Spinal cord (tissue), 10 donors: ENCODE data around the gene LCP2. TPM values are rescaled to one million over a fixed set of nuclear protein-coding genes. Genes with fewer than 3 reads are reported as not detected.

Experiments used
- DNase-seq, 6 donors: peaks; one replicate each; pipeline versions ENCODE4 v3.0.0 to v3.0.0-alpha.2; 2013 to 2015; ENCODE audit warnings: low spot score in 6 of 6, low read depth in 4 of 6
- H3K27ac ChIP-seq: one replicate; pipeline ENCODE4 v1.5.1; 2013; ENCODE audit warnings: low read depth, low read length, control low read depth
- H3K27me3 ChIP-seq: one replicate; pipeline ENCODE4 v1.6.1; 2013; ENCODE audit warnings: low read length; ENCODE audit not compliant: control insufficient read depth, insufficient read depth
- H3K36me3 ChIP-seq: one replicate; pipeline ENCODE4 v1.6.1; 2013; ENCODE audit warnings: low read length; ENCODE audit not compliant: control insufficient read depth, insufficient read depth
- H3K4me1 ChIP-seq: one replicate; pipeline ENCODE4 v1.6.1; 2013; ENCODE audit warnings: low read length; ENCODE audit not compliant: control insufficient read depth, insufficient read depth
- H3K4me3 ChIP-seq: one replicate; pipeline ENCODE4 v1.5.1; 2013; ENCODE audit warnings: low read depth, low read length, control low read depth
- H3K9me3 ChIP-seq: one replicate; pipeline ENCODE4 v1.6.1; 2013; ENCODE audit warnings: low read length; ENCODE audit not compliant: control insufficient read depth, insufficient read depth
- WGBS: methylation state at CpG from one replicate; pipeline ENCODE4 v1.1.5; 2013; ENCODE audit warnings: missing lambda C conversion rate; ENCODE audit not compliant: insufficient coverage; 5-methylcytosine and 5-hydroxymethylcytosine counted together
- polyA plus RNA-seq, 2 donors: library from polyadenylated mRNA; unstranded; fragments of 120-200 nt; gene quantifications; one replicate each; pipeline ENCODE4 v1.2.1, GENCODE V29; 2013; ENCODE audit not compliant: insufficient read length in 2 of 2
- total RNA-seq, 2 donors: library from RNA; depleted of rRNA in 1 of 2; stranded (reverse); fragments of 120-200 nt in 1 of 2; fragments of >200 nt in 1 of 2; gene quantifications; one replicate each; pipeline versions ENCODE4 v1.2.3 to v1.2.4, GENCODE V29; 2013 to 2014
- donor health status: healthy.

The LCP2 gene
- total and polyA plus RNA-seq, 4 donors, result 6.0 to 10.2 (median 8.0) TPM

DNA sequence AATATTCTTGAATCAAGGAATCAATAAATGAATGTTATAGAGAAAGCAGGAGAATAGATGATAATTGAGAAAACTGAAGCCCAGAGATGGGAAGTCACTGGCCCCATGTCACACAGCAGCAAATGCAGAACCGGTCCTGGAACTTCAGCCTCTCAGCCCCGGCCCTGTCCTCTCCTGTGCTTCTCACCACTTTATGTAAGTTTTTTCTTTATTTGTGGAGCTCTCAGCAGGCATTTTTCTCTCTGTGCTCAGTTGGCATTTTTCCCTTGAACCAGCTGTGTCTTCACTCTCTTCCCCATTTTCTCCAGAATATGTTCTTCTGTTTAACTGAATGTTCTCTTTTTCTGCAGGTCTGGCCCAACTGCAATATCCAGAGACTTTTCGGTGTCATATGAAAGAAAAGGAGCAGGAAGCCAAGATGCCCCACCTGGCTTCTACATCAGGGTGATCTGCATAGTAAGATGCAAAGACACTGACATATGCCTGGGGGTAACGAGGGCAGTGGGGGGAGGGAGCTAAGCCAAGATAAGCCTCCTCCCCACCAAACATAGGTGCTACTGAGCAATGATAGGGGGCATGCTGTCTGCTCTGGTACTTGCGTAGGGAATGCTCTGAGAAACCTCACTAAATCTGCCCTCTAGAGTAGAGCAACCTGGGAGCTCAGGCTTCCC is 12.8 kb upstream of the LCP2 start:
- H3K9me3 ChIP-seq, result no peaks in the 10 kb centered on the region
- peak in 2 of 6 donors; percentile 32 to 47 for DNase-seq
- WGBS, result 41% methylated on average over 3 of the region's 5 CpGs
- H3K27me3 ChIP-seq, result no peaks in the 10 kb centered on the region
- H3K4me3 ChIP-seq, result no peak overlapping the region
- no peaks in the 10 kb centered on the region for H3K36me3 ChIP-seq
- peaks cover 17% of the 10 kb centered on the region for H3K4me1 ChIP-seq
- H3K27ac ChIP-seq, result no peak overlapping the region

- no peaks in the 10 kb centered on the region for H3K36me3 ChIP-seq
- H3K9me3 ChIP-seq, result no peaks in the 10 kb centered on the region
- H3K27me3 ChIP-seq, result no peaks in the 10 kb centered on the region
- no peak overlapping the region for H3K4me3 ChIP-seq
- WGBS, result 100% methylated on average over 2 of the region's 2 CpGs
- DNase-seq, result no peak
- H3K27ac ChIP-seq, result no peak overlapping the region
- peaks cover 9% of the 10 kb centered on the region for H3K4me1 ChIP-seq
Measured at GRCh38 chr5:170308686-170309085, 11.1 kb upstream of the LCP2 start.

DNA sequence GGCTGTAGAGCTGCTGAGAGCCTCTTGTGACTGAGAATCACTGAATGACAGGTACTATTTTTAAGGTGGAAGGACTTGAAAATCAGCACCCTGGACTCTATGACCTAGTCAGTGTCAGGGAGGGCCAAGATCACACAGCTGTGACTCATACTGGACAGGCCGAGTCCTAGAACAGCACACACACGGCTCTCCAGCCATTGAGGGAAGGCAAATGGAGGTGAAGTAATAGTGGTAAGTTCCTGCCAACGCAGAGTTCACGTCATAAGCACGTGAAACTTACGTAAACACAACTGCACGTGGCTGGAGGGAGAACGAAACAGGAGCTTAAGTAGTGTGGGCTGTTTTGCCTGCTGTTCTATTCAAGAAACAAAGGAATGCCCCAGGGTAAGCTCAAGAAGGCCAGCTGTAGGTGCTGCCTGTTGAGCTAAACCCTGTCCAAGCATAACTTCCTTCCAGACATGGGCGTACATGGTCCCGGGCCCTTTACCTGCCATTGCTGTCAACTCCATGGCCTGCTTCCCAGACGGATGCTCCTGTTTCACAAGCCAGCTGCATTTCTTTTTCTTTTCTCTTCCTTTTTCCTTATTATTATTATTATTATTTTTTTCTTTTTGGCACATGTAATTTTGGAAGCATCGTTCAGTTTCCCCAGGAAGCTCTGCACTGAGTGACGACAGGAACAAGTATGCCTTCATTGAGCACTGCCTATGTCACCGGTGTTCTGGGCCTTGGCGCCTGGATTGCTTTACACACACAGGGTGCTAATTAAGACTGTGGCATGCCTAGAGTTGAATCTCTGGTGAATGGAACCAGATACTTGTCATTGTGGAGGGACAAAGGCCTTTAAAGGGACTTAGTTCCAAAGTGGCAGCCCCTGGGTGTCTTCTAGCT is 10.2 kb upstream of the LCP2 start:
- Histone ChIP-seq H3K4me1 (peaks cover 15% of the 10 kb centered on the region), H3K36me3 (no peaks in the 10 kb centered on the region), H3K27ac (peak overlapping the region; percentile 36), H3K9me3 (no peaks in the 10 kb centered on the region), H3K27me3 (no peaks in the 10 kb centered on the region), H3K4me3 (no peak overlapping the region)
- 69% methylated on average over 12 of the region's 15 CpGs for WGBS
- DNase-seq, result peak in 1 of 6 donors; percentile 36

GRCh38 chr5:170306381-170306831 is 8.8 kb upstream of the LCP2 start:
- Histone ChIP-seq H3K27me3 (no peaks in the 10 kb centered on the region), H3K4me1 (peaks cover 17% of the 10 kb centered on the region), H3K27ac (no peak overlapping the region), H3K4me3 (no peak overlapping the region), H3K9me3 (no peaks in the 10 kb centered on the region), H3K36me3 (no peaks in the 10 kb centered on the region)
- peak in 2 of 6 donors; percentile 17 to 35 for DNase-seq
- 38% methylated on average over 4 of the region's 5 CpGs for WGBS

DNA sequence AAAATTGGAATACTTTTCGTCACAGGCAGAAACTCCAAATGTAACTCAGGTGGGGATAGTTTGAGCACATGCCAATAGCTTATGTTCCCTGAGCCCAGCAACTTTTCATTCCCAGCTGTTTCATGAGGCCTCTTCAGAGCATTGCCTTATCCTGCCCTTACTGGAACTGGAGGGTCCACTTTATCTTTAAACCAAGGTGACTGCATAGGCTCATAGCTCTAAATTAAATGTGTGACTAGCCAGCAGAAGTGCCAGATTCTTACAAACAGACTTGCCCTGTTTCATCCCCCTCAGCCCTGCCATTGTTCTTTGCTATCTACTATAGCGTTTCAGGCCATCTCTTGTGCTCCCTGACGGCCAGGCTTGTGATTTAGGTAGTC is 8.1 kb upstream of the LCP2 start:
- no peak for DNase-seq
- Histone ChIP-seq H3K27ac (no peak overlapping the region), H3K4me3 (no peak overlapping the region), H3K9me3 (no peaks in the 10 kb centered on the region), H3K4me1 (peaks cover 15% of the 10 kb centered on the region), H3K36me3 (no peaks in the 10 kb centered on the region), H3K27me3 (no peaks in the 10 kb centered on the region)
- WGBS, result 85% methylated on average over 3 of the region's 3 CpGs

GRCh38 chr5:170305016-170305645 is 7.6 kb upstream of the LCP2 start:
- Histone ChIP-seq H3K9me3 (no peaks in the 10 kb centered on the region), H3K27ac (no peak overlapping the region), H3K4me3 (no peak overlapping the region), H3K4me1 (peaks cover 12% of the 10 kb centered on the region), H3K27me3 (no peaks in the 10 kb centered on the region), H3K36me3 (no peaks in the 10 kb centered on the region)
- no peak for DNase-seq
- 96% methylated on average over 7 of the region's 13 CpGs for WGBS

DNA sequence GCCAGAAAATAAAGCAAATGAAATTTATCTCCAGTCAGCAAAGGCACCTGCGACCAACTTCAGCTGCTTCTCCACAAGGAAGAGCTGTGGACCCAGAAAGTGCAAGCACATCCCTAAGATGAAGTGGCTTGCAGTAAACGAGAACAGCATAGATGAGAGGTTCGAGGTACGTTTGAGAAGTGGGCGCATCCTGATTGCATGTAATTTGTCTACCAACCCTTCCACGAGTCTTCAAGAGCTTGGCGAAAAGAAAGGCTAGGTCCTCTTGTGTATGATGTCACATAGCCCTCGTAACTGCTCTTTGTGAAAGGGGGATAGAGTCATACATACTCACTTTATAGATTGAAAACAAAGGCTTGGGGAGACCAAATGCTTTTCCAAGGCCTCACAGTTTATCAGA is 6.0 kb upstream of the LCP2 start:
- Histone ChIP-seq H3K36me3 (no peaks in the 10 kb centered on the region), H3K4me1 (peaks cover 11% of the 10 kb centered on the region), H3K9me3 (no peaks in the 10 kb centered on the region), H3K27ac (no peak overlapping the region), H3K27me3 (no peaks in the 10 kb centered on the region), H3K4me3 (no peak overlapping the region)
- DNase-seq, result no peak
- WGBS, result 85% methylated on average over 5 of the region's 8 CpGs

DNA sequence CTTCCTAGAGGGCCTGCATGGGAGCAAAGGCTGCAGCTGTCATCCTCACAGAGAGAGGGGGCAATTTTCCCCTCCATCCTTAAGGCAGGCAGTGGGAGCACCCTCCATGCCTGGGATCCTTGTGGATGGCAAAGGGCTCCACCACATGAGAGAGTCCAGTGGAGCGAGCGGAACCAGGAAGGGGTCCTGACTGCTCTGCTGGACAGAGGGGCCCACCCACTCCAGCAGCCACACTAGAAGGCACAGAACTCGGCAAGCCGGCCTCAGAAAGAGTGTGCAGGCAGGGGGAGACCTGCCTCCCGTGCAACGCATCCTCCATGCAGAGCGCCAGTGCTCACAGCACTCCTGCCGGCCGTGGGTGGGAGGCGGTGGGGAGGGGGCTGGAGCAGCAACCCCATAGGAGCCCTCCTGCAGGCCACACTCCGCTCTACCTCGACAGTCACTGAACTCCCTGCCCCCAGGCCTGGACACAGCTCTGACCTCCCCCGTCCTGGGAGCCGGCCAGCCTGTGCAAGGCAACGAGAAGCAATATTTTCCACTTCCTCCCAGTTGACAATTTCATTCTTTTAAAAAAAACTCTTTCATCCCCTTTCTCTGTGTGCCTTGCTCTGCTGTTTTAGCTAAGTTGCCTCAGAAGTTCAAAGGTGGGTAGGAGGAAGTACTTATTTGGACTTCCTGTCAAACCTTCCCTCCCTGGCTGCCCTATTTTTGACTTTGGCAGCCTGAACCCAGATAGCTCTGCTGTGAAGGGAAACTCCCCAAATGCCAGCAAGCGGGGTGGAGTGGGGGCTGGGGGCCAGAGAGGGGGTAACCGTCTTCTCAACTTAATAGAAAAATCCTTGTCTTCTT is 5.3 kb upstream of the LCP2 start:
- Histone ChIP-seq H3K4me3 (no peak overlapping the region), H3K36me3 (no peaks in the 10 kb centered on the region), H3K4me1 (peaks cover 11% of the 10 kb centered on the region), H3K9me3 (no peaks in the 10 kb centered on the region), H3K27ac (no peak overlapping the region), H3K27me3 (no peaks in the 10 kb centered on the region)
- 63% methylated on average over 15 of the region's 17 CpGs for WGBS
- DNase-seq, result no peak
